ENCODE results near the gene PTTG1IP2. TPM values are rescaled to one million over a fixed set of nuclear protein-coding genes. Genes with fewer than 3 reads are reported as not detected.

Gene PTTG1IP2
- total RNA-seq, 1 experiment from 2014 or later: not detected

DNA sequence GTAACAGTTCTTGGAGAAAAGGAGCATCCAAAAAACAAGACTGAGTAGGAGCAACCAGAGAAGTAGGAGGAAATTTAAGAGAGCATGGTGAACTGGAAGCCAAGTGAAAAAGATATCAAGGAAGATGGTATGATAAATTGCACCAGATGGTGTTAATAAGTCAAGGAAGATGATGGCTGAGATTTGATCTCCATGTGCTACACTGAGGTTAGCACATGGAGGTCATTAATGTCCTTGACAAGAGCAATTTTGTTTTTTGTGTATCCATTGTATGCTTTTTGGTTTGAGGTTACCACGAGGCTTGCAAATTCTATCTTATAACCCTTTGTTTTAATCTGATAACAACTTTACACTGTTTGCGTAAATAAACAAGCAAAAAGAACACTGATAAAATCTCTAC lies 11.3 kb upstream of the PTTG1IP2 start:
- POLR2A ChIA-PET: no interaction called here
- Histone ChIP-seq H3K27me3 (ENCODE audit: insufficient read depth, low read length) (no peaks in the 10 kb centered on the region), H3K4me1 (ENCODE audit: control insufficient read depth in 1 of 2, insufficient read depth in 2 of 2, low read length in 2 of 2) (peaks cover 0 to 4% of the 10 kb centered on the region in 2 experiments; a peak in 1 of 4 replicates), H3K79me2 (ENCODE audit: insufficient read depth, low read length) (no peaks in the 10 kb centered on the region), H4K20me1 (ENCODE audit: insufficient read depth) (no peaks in the 10 kb centered on the region), H3K36me3 (ENCODE audit: control insufficient read depth in 1 of 2, insufficient read depth in 2 of 2, low read length in 2 of 2) (no peaks in the 10 kb centered on the region), H3K27ac (ENCODE audit: low read depth, low read length) (no peak overlapping the region), H2AFZ (ENCODE audit: low read depth, low read length, poor library complexity, severe bottlenecking) (no peak overlapping the region), H3K9me2 (ENCODE audit: insufficient read depth) (no peaks in the 10 kb centered on the region), H3K4me3 (replicated peaks in 1 of 2; ENCODE audit: low read depth in 1 of 2, low read length in 2 of 2) (no peak overlapping the region), H3K9ac (ENCODE audit: low read length) (no peak overlapping the region), H3K4me2 (ENCODE audit: low read length) (no peak overlapping the region), H3K9me3 (ENCODE audit: control insufficient read depth in 1 of 2, insufficient read depth in 1 of 2, low read depth in 1 of 2, low read length in 2 of 2) (no peaks in the 10 kb centered on the region)
- RAD21 ChIA-PET (ENCODE audit: low non-redundant PET in 1 of 2, low total read pairs in 2 of 2, uncharacterized antibody in 2 of 2, unreplicated experiment in 2 of 2): no interaction called here
- DNase-seq (ENCODE audit: low read depth, low spot score): no peak
- ATAC-seq: no peak
- intact Hi-C loops (cut with micrococcal nuclease): no loop called here
- CTCF ChIA-PET: no interaction called here
- BruUV-seq (replicated peaks): no TSS peak
- TF ChIP-seq ZNF274 (IDR thresholded peaks at IDR 0.05; ENCODE audit: low read depth, low read length) (no peak), EGR1 (IDR thresholded peaks at IDR 0.05; ENCODE audit: low read depth) (no peak), EZH2 (IDR thresholded peaks at IDR 0.05) (no peak), RAD21 (IDR thresholded peaks at IDR 0.05; ENCODE audit: low read depth) (no peak), SP1 (IDR thresholded peaks at IDR 0.05; ENCODE audit: low read depth) (no peak), SRF (IDR thresholded peaks at IDR 0.05; ENCODE audit: low read depth) (no peak)
- TF ChIP-seq, protein P1, sequence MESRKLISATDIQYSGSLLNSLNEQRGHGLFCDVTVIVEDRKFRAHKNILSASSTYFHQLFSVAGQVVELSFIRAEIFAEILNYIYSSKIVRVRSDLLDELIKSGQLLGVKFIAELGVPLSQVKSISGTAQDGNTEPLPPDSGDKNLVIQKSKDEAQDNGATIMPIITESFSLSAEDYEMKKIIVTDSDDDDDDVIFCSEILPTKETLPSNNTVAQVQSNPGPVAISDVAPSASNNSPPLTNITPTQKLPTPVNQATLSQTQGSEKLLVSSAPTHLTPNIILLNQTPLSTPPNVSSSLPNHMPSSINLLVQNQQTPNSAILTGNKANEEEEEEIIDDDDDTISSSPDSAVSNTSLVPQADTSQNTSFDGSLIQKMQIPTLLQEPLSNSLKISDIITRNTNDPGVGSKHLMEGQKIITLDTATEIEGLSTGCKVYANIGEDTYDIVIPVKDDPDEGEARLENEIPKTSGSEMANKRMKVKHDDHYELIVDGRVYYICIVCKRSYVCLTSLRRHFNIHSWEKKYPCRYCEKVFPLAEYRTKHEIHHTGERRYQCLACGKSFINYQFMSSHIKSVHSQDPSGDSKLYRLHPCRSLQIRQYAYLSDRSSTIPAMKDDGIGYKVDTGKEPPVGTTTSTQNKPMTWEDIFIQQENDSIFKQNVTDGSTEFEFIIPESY (IDR thresholded peaks at IDR 0.05; ENCODE audit: extremely low read depth, insufficient replicate concordance, low read length): no peak
- TF ChIP-seq, protein P2, sequence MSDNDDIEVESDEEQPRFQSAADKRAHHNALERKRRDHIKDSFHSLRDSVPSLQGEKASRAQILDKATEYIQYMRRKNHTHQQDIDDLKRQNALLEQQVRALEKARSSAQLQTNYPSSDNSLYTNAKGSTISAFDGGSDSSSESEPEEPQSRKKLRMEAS (IDR thresholded peaks at IDR 0.05): no peak
- TF ChIP-seq, protein P3, sequence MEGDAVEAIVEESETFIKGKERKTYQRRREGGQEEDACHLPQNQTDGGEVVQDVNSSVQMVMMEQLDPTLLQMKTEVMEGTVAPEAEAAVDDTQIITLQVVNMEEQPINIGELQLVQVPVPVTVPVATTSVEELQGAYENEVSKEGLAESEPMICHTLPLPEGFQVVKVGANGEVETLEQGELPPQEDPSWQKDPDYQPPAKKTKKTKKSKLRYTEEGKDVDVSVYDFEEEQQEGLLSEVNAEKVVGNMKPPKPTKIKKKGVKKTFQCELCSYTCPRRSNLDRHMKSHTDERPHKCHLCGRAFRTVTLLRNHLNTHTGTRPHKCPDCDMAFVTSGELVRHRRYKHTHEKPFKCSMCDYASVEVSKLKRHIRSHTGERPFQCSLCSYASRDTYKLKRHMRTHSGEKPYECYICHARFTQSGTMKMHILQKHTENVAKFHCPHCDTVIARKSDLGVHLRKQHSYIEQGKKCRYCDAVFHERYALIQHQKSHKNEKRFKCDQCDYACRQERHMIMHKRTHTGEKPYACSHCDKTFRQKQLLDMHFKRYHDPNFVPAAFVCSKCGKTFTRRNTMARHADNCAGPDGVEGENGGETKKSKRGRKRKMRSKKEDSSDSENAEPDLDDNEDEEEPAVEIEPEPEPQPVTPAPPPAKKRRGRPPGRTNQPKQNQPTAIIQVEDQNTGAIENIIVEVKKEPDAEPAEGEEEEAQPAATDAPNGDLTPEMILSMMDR (IDR thresholded peaks at IDR 0.05 in 2 of 3, conservative IDR thresholded peaks at IDR 0.05 in 1 of 3; ENCODE audit: borderline replicate concordance in 1 of 3, insufficient read depth in 1 of 3, low read depth in 2 of 3, low read length in 2 of 3): no peak

Measured in HCT116 (cell line).